Duodenal mucosa (tissue), 2 donors: ENCODE measurements around the gene SERPINB1.

Source experiments
- H3K27ac ChIP-seq: one replicate; pipeline ENCODE4 v1.7.0; 2013; ENCODE audit warnings: low read depth, low read length
- H3K27me3 ChIP-seq, 2 donors: one replicate each; pipeline ENCODE4 v1.7.0; 2013; ENCODE audit warnings: low read length in 2 of 2, control low read depth in 1 of 2; ENCODE audit not compliant: insufficient read depth in 2 of 2, control insufficient read depth in 1 of 2
- H3K36me3 ChIP-seq, 2 donors: one replicate each; pipeline ENCODE4 v1.7.0; 2013; ENCODE audit warnings: low read length in 2 of 2, control low read depth in 1 of 2; ENCODE audit not compliant: insufficient read depth in 2 of 2, control insufficient read depth in 1 of 2
- H3K4me1 ChIP-seq, 2 donors: one replicate each; pipeline ENCODE4 v1.7.0; 2013; ENCODE audit warnings: low read length in 2 of 2, control low read depth in 1 of 2; ENCODE audit not compliant: insufficient read depth in 2 of 2, control insufficient read depth in 1 of 2
- H3K4me3 ChIP-seq, 2 donors: one replicate each; pipeline ENCODE4 v1.7.0; 2013; ENCODE audit warnings: low read length in 2 of 2, low read depth in 1 of 2
- H3K9ac ChIP-seq, 2 donors: one replicate each; pipeline ENCODE4 v1.7.0; 2013; ENCODE audit warnings: low read length in 2 of 2, low read depth in 1 of 2
- H3K9me3 ChIP-seq, 2 donors: one replicate each; pipeline ENCODE4 v1.7.0; 2013; ENCODE audit warnings: low read length in 2 of 2, control low read depth in 1 of 2; ENCODE audit not compliant: control insufficient read depth in 1 of 2

Gene SERPINB1

GRCh38 chr6:2850538-2851113 is 9.0 kb upstream of the SERPINB1 start:
- Histone ChIP-seq H3K27ac (no peak overlapping the region), H3K9me3 (no peaks in the 10 kb centered on the region), H3K4me3 (no peak overlapping the region), H3K9ac (no peak overlapping the region), H3K27me3 (no peaks in the 10 kb centered on the region), H3K36me3 (no peaks in the 10 kb centered on the region), H3K4me1 (peaks cover 23 to 25% of the 10 kb centered on the region in 2 donors)

DNA sequence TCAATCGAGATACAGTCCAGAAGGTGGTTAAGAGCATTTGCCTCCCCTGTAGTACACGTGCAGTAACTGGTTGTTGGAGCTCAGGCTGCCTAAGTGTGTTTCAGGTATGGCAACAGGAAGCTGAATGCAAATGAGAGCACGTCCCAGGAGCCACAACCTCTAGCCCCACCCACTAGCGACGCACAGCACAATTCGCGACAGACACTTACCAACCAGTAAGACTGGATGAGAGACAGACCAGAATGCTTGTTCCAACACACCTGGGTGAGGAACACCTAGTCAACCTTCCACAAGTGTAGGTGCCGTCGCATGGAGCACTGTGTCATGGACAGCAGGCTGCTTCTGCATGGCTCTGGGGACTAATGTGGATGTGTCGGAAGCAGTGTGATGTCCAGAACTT is 7.2 kb upstream of the SERPINB1 start:
- Histone ChIP-seq H3K4me1 (peaks cover 9 to 10% of the 10 kb centered on the region in 2 donors), H3K27me3 (no peaks in the 10 kb centered on the region), H3K27ac (no peak overlapping the region), H3K4me3 (no peak overlapping the region), H3K9me3 (no peaks in the 10 kb centered on the region), H3K36me3 (no peaks in the 10 kb centered on the region), H3K9ac (no peak overlapping the region)

DNA sequence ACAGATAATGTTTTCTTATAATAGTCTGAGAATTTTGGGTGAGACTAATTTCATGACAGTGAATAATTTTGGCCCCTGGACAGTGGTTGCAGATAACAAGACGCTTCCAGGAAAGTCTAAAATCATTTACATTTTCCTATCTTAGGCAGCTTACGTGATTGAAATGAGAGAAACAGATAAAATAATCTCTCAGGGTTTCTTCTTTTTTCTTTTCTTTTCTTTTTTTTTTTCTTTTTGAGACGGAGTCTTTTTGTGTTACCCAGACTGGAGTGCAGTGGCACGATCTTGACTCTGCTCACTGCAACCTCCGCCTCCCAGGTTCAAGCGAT is 4.2 kb upstream of the SERPINB1 start:
- no peak overlapping the region for H3K9ac ChIP-seq
- no peaks in the 10 kb centered on the region for H3K27me3 ChIP-seq
- no peaks in the 10 kb centered on the region for H3K9me3 ChIP-seq
- peaks cover 16 to 23% of the 10 kb centered on the region in 2 donors for H3K4me1 ChIP-seq
- H3K36me3 ChIP-seq = no peaks in the 10 kb centered on the region
- H3K27ac ChIP-seq = no peak overlapping the region
- H3K4me3 ChIP-seq = no peak overlapping the region

- H3K36me3 ChIP-seq = peaks cover 0 to 6% of the 10 kb centered on the region in 2 donors
- peaks cover 23 to 29% of the 10 kb centered on the region in 2 donors for H3K4me1 ChIP-seq
- no peaks in the 10 kb centered on the region for H3K27me3 ChIP-seq
- H3K4me3 ChIP-seq = no peak overlapping the region
- no peak overlapping the region for H3K27ac ChIP-seq
- H3K9ac ChIP-seq = no peak overlapping the region
- H3K9me3 ChIP-seq = no peaks in the 10 kb centered on the region
These were observed 2.3 kb upstream of the SERPINB1 start for GRCh38 chr6:2844008-2844407.

GRCh38 chr6:2843138-2843740 is 1.6 kb upstream of the SERPINB1 start:
- peaks cover 28 to 29% of the 10 kb centered on the region in 2 donors for H3K4me1 ChIP-seq
- H3K9ac ChIP-seq = no peak overlapping the region

GRCh38 chr6:2842139-2842552 is 483 bp upstream of the SERPINB1 start:
- Histone ChIP-seq H3K36me3 (peaks cover 11 to 15% of the 10 kb centered on the region in 2 donors), H3K4me3 (peak overlapping the region; percentile 67 to 98), H3K9ac (peak overlapping the region; percentile 19 to 37), H3K27ac (peak overlapping the region; percentile 91), H3K4me1 (peaks cover 29 to 34% of the 10 kb centered on the region in 2 donors), H3K27me3 (no peaks in the 10 kb centered on the region), H3K9me3 (no peaks in the 10 kb centered on the region)

More at GRCh38 chr6:2843138-2843740, 1.6 kb upstream of the SERPINB1 start:
- H3K27ac ChIP-seq = no peak overlapping the region
- H3K4me3 ChIP-seq = no peak overlapping the region
- no peaks in the 10 kb centered on the region for H3K9me3 ChIP-seq
- peaks cover 2 to 9% of the 10 kb centered on the region in 2 donors for H3K36me3 ChIP-seq
- no peaks in the 10 kb centered on the region for H3K27me3 ChIP-seq

DNA sequence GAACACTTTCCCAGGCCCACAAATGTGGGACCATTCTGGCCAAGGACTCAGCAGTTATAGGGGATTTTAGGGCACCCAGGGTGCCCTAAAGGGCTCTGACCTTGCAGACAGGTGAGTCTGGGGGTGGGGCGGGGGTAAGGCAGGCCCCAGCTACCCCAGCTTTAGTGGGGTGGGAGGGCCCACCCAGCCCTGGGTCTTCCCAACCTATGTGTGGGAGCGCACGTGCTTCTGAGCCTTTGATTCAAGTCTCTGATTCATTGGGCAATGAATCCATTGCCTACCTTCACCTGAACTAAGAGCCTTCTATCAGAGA is 958 bp downstream of the SERPINB1 start:
- peak overlapping the region; percentile 33 to 88 for H3K9ac ChIP-seq
- peaks cover 18 to 23% of the 10 kb centered on the region in 2 donors for H3K36me3 ChIP-seq
- H3K27me3 ChIP-seq = no peaks in the 10 kb centered on the region
- peaks cover 25 to 38% of the 10 kb centered on the region in 2 donors for H3K4me1 ChIP-seq
- H3K9me3 ChIP-seq = no peaks in the 10 kb centered on the region
- H3K27ac ChIP-seq = peak overlapping the region; percentile 91
- peak overlapping the region; percentile 67 to 98 for H3K4me3 ChIP-seq

DNA sequence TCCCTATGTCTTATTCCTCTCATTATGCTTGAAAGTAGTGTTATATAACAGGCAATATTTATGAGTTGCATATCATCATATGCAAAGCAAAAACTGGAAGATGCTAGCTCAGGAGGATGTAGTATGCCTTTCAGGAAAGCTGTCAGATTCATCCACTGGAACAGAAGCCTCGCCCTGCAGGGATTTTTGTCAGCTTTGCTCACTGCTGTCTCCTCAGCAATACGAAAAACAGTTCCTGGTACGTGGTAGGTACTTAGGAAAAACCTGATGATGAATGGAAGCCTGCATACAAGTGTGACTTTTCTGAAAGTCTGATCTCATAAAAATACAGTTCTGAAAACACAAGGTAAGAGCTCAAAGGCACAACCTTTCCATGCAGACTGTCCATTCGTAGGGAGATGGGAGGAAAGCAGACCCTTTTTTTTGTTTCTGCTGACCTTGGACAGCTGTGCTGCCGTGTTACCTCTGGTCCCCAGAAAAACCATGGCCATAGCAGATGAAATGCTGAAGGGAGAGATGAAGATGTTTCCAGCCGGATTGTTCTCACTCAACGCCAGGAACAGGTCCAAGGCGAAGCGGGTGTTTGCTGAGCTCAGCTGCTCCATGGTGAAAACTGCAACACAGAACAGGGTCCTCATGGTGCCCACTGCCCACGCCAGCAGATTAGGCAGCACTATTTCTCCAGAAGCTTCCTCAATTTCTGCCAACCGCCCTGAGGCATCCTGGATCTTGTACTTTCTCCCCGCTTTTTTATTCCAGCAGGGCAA is 1.5 kb downstream of the SERPINB1 start:
- Histone ChIP-seq H3K4me1 (peaks cover 29 to 43% of the 10 kb centered on the region in 2 donors), H3K4me3 (peak overlapping the region; percentile 67 to 98), H3K27ac (peak overlapping the region; percentile 91), H3K9ac (peak overlapping the region; percentile 33 to 88), H3K27me3 (no peaks in the 10 kb centered on the region), H3K36me3 (peaks cover 24 to 29% of the 10 kb centered on the region in 2 donors), H3K9me3 (no peaks in the 10 kb centered on the region)

- H3K27ac ChIP-seq = peak overlapping the region; percentile 91
- peaks cover 32 to 37% of the 10 kb centered on the region in 2 donors for H3K36me3 ChIP-seq
- peaks cover 29 to 51% of the 10 kb centered on the region in 2 donors for H3K4me1 ChIP-seq
- H3K9ac ChIP-seq = peak overlapping the region; percentile 33 to 88
- H3K27me3 ChIP-seq = no peaks in the 10 kb centered on the region
- H3K9me3 ChIP-seq = no peaks in the 10 kb centered on the region
- peak overlapping the region; percentile 67 to 98 for H3K4me3 ChIP-seq
These were observed 2.3 kb downstream of the SERPINB1 start for GRCh38 chr6:2839195-2839981.

DNA sequence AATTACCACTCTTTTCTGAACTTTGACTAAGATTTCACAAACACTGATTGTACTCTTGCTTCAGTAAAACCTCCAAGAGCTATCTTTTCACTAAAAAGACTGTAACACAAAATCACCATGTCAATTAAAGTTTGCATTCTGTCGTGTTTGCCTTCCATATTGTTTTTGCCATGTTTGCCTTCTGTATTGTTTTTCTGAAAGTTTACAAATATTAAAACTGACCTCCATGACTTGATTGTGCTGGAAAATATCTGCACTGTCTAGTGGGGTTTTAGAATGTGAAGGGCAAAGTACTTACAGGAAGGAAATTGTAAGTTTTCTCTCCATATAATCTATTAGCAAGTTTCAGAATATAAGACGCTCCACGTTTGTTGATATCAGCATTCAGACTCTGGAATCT is 3.4 kb downstream of the SERPINB1 start:
- H3K36me3 ChIP-seq = peaks cover 42 to 48% of the 10 kb centered on the region in 2 donors
- no peak overlapping the region for H3K9ac ChIP-seq
- H3K9me3 ChIP-seq = no peaks in the 10 kb centered on the region
- peak overlapping the region; percentile 67 to 98 for H3K4me3 ChIP-seq
- H3K27ac ChIP-seq = no peak overlapping the region
- peaks cover 29 to 57% of the 10 kb centered on the region in 2 donors for H3K4me1 ChIP-seq
- no peaks in the 10 kb centered on the region for H3K27me3 ChIP-seq
